ENCODE measurements around the gene RETREG2. TPM values are rescaled to one million over a fixed set of nuclear protein-coding genes. Genes with fewer than 3 reads are reported as not detected.

RETREG2 gene
- total RNA-seq, 4 donors from 2014 or later: 18.2 to 216 (median 74.9) TPM

GRCh38 chr2:219230059-219230540, 52.0 kb downstream of the RETREG2 start:
- DNase-seq: no peak
- TF ChIP-seq POLR2A (IDR thresholded peaks at IDR 0.05) (no peak), CTCF (IDR thresholded peaks at IDR 0.05) (no peak)
- H3K4me1 ChIP-seq: peaks cover 0 to 7% of the 10 kb centered on the region in 2 donors
- H3K4me3 ChIP-seq: peak overlapping the region; percentile 58 to 91
- no peaks in the 10 kb centered on the region for H3K9me3 ChIP-seq
- intact Hi-C loops (cut with DNase I; ENCODE audit: low total_unique reads): no loop called here
- no peaks in the 10 kb centered on the region for H3K27me3 ChIP-seq
- H3K36me3 ChIP-seq: no peaks in the 10 kb centered on the region
- peak overlapping the region; percentile 77 to 87 for H3K27ac ChIP-seq

DNA sequence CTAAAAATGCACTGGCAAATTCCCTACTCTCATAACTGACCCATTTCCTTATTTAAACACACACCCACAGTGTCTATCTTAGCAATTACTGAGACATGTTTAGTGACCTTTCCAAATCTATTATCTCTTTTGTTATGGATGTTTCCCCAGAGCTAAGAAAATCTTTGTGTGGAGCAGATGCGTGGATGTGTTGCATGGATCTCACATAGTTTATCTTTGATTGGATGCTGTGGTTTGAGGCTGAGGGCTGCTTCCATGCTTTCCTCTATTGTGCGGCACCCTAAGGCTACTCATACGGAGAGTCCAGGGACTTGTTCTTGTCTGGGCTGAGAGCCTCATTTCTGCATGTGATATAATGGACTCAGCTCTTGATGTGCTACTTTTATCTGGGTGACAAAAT, 56.3 kb downstream of the RETREG2 start:
- H3K4me3 ChIP-seq: no peak overlapping the region
- intact Hi-C loops (cut with DNase I; ENCODE audit: low total_unique reads): no loop called here
- TF ChIP-seq POLR2A (IDR thresholded peaks at IDR 0.05) (no peak), CTCF (IDR thresholded peaks at IDR 0.05) (no peak)

More for the DNA sequence above, 56.3 kb downstream of the RETREG2 start:
- Histone ChIP-seq H3K27ac (no peak overlapping the region), H3K4me1 (no peaks in the 10 kb centered on the region), H3K9me3 (no peaks in the 10 kb centered on the region), H3K27me3 (no peaks in the 10 kb centered on the region), H3K36me3 (no peaks in the 10 kb centered on the region)
- DNase-seq: no peak

Other genes with a start within 250 kb of the RETREG2 start
- gene CDK5R2, start 218.6 kb upstream of the RETREG2 start, total RNA-seq: not detected
- not detected for gene FEV, start 193.1 kb upstream of the RETREG2 start, total RNA-seq
- not detected for gene CRYBA2, start 184.9 kb upstream of the RETREG2 start, total RNA-seq
- 1 to 10 TPM in 3 of 4 donors, under 1 TPM in 1; 0.21 to 3.5 (median 1.9) TPM for gene CFAP65, start 136.8 kb upstream of the RETREG2 start, total RNA-seq
- under 1 TPM in 1 of 4 donors, not detected in 3; 0.83 TPM for gene IHH, start 117.4 kb upstream of the RETREG2 start, total RNA-seq
- 100 to 1,000 TPM in 1 of 4 donors, 10 to 100 TPM in 3; 15.0 to 162 (median 18.1) TPM for gene NHEJ1, start 17.5 kb upstream of the RETREG2 start, total RNA-seq
- gene SLC23A3, start 8.2 kb upstream of the RETREG2 start, total RNA-seq: 1 to 10 TPM in 2 of 4 donors, under 1 TPM in 1, not detected in 1; 0.26 to 8.1 (median 1.8) TPM
- gene CNPPD1, start 1.4 kb upstream of the RETREG2 start, total RNA-seq: 10 to 100 TPM in 3 of 4 donors, 1 to 10 TPM in 1; 3.1 to 56.2 (median 35.8) TPM
- gene ZFAND2B, start 28.5 kb downstream of the RETREG2 start, total RNA-seq: 100 to 1,000 TPM in 1 of 4 donors, 10 to 100 TPM in 3; 21.7 to 212 (median 45.2) TPM
- 10 to 100 TPM in 3 of 4 donors, 1 to 10 TPM in 1; 7.1 to 37.6 (median 27.7) TPM for gene ABCB6, start 40.7 kb downstream of the RETREG2 start, total RNA-seq
- gene ATG9A, start 51.4 kb downstream of the RETREG2 start, total RNA-seq: 10 to 100 TPM; 21.5 to 53.5 (median 45.9) TPM
- 10 to 100 TPM; 31.8 to 57.6 (median 38.7) TPM for gene ANKZF1, start 51.5 kb downstream of the RETREG2 start, total RNA-seq
- 10 to 100 TPM in 2 of 4 donors, 1 to 10 TPM in 2; 8.2 to 20.7 (median 10.9) TPM for gene GLB1L, start 67.2 kb downstream of the RETREG2 start, total RNA-seq
- gene STK16, start 67.2 kb downstream of the RETREG2 start, total RNA-seq: 10 to 100 TPM in 3 of 4 donors, 1 to 10 TPM in 1; 4.1 to 55.6 (median 18.0) TPM
- under 1 TPM in 2 of 4 donors, not detected in 2; 0.43 to 0.83 TPM for gene TUBA4B, start 75.0 kb downstream of the RETREG2 start, total RNA-seq
- 10 to 100 TPM in 2 of 4 donors, 1 to 10 TPM in 2; 3.7 to 32.3 (median 7.3) TPM for gene TUBA4A, start 75.6 kb downstream of the RETREG2 start, total RNA-seq
- 10 to 100 TPM; 32.1 to 92.1 (median 69.1) TPM for gene DNAJB2, start 101.1 kb downstream of the RETREG2 start, total RNA-seq
- gene PTPRN, start 131.1 kb downstream of the RETREG2 start, total RNA-seq: under 1 TPM in 2 of 4 donors, not detected in 2; 0.21 to 0.55 TPM
- gene RESP18, start 154.5 kb downstream of the RETREG2 start, total RNA-seq: not detected
- 10 to 100 TPM; 35.9 to 93.7 (median 47.5) TPM for gene DNPEP, start 209.6 kb downstream of the RETREG2 start, total RNA-seq
- gene DES, start 240.1 kb downstream of the RETREG2 start, total RNA-seq: 1,000 to 10,000 TPM in 2 of 4 donors, 100 to 1,000 TPM in 2; 578 to 3,551 (median 1,628) TPM

Measured in uterus (tissue), 4 donors.